ENCODE data around the gene WDR83.

- TF ChIP-seq CTCF (IDR thresholded peaks at IDR 0.05) = no peak
- no peak for TF ChIP-seq POLR2A (IDR thresholded peaks at IDR 0.05)
These were observed 22.4 kb downstream of the WDR83 start for GRCh38 chr19:12689012-12689411.

Measured in adrenal gland (tissue), 5 donors.